Superior temporal gyrus (tissue), 1 donor: ENCODE data around the gene ITM2A.

Experiments
- DNase-seq: peaks from one replicate; pipeline ENCODE4 v3.0.0-alpha.2; 2016; ENCODE audit errors: extremely low spot score

ITM2A gene

DNA sequence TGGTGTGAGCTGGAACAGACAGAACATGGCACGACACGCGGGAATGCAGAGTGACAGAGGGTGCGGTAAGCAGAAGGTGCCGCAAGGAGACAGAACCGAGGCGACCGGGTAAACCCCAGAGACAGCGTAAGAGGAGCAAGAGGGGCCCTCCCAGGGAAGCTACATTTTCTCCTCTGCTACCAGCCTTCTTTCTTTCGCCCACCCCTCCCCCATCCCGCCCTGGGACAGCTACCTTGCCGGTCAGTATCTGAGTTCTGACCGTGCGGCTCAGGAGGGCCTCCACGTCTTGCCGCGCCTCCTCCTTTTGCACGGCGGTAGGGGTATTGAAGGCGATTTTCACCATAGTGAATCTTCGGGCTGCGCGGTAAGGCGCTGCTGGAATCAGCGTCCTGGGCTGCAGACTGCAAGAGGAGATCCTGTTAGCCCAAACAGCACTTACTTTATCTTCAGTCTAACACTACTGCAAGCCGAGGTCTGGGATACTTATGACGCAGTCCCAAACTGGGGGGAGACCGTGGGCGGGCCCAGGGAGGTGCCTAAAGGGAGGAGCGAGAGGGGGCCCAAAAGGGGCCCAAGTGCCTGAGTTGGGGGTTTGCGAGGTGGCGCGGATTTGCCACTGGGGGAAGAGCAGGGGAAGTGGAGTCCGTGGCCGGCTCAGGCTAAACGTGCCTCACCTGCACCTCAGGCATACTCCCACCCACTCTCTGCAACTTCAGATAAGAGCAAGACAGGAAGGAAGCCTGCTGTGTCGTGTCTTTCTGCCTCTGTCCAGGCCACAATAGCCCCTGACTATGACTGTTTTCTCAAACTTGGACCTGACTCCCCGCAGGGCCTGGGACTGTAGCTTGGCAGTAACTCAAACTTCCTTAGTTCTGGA, at the start of gene ITM2A:
TSS of gene ITM2A (minus strand) at position 462 of the 877 bp plus-strand sequence. CDS start at position 343, 119 bp downstream.
- peak; percentile 11 for DNase-seq

GRCh38 chrX:79415056-79415455, 47.9 kb upstream of the ITM2A start:
- no peak for DNase-seq

DNA sequence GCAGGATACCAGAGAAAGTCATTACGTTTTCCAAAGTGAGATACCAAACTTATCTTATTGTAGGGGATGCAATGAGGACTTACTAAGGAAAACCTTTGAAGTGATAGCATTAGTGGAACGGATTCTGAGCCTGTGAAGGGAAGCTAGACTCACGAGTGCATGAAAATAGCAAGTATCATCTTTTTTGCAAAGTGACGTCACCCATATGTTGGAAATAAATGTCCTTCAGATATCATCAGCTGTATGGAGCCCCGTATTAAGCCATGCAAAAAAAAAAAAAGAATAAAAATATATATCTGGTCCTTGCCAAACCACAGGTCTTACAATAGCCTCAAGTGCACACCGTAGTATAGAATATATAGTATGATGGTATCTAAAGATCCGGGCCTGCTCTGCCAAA, 46.8 kb upstream of the ITM2A start:
- no peak for DNase-seq

DNA sequence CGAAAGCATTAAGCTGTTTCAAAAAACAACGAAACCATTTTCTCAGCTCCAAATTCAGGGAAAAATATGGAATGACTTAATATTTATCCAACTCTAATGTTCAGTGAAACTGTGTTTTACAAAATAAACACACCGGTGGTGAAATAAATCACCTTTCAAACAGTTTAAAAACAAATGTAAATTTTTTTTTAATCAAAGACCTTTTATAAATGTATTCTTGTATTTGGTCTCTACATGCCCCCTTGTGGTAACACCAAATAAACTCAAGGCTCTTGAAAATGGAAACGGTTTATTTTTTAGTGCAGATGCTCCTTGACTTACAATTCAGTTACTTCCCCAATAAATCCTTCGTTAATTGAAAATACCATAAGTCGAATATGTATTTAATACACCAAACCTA, 45.8 kb upstream of the ITM2A start:
- DNase-seq, result peak; percentile 51

DNA sequence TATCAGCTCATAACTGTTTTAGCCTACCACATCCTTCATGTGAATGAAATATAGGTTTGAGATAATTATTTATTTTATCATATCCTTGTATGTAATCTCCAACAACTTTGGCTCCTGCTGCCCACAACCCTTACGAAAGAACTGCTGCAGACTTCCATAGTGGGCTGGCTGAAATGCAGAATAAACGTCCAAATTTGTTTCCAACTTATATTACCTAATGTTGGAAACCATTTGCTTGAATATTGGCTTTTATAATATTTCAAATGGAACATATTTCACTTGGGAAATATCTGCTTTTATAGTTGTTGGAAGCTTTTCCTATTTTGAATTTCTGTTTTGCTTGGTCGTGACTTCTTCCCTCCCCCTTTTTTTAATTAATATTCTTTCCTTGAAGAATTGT, 45.0 kb upstream of the ITM2A start:
- no peak for DNase-seq

GRCh38 chrX:79409657-79410056, 42.5 kb upstream of the ITM2A start:
- no peak for DNase-seq

DNA sequence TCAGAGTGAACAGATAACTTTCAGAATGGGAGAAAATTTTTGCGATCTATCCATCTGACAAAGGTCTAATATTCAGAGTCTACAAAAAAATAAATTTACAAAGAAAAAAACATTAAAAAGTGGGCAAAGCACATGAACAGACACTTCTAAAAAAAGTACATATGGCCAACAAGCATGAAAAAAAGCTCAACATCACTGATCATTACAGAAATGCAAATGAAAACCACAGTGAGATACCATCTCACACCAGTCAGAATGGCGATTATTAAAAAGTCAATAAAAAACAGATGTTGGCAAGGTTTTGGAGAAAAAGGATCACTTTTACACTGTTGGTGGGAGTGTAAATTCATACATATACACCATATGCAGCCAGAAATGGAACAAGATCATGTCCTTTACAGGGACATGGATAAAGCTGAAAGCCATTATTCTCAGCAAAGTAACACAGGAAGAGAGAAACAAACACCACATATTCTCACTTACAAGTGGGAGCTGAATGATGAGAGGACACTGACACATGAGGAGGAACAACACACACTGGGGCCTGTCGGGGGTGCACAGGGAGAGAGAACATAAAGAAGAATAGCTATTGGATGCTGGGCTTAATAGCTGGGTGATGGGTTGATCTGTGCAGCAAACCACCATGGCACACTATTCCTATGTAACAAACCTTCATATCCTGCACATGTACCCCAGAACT, 41.6 kb upstream of the ITM2A start:
- no peak for DNase-seq

DNA sequence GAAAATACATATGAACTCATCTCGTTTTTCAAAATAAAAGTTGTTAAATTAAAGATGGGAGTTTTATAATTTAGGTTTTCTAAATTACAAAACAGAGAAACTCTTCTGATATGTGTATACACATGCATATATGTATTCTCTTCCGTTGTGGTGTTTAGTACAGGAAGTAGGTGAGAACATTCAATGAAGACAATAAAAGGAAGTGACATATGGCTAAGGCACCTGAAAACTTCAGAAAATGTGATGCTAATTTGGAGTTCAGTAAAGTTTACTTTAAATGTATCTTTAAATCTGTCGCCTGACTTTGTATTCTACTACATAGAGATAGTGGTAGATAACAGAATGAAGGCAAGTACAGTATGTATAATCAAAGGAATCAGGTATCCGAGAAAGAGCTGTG, 33.5 kb upstream of the ITM2A start:
- no peak for DNase-seq

GRCh38 chrX:79375340-79375739, 8.2 kb upstream of the ITM2A start:
- DNase-seq, result no peak

DNA sequence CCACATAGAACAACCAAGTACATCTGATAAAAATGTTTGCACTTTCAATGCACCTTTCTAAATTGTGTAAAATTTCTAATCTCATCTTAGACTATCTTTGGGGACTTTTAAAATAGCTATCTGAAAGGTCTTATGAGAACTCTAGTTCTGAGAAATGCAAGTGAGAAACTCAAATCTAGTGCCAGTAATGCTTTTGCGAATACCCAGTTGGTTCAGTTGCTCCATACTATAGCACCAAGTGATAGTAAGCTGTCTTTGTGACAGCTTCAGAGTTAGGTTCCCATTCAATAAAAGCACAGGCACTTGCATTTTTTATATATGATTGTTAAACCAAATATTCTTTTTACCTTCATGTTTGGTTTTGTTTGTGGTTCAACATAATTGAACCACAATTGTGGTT, 4.5 kb upstream of the ITM2A start:
- DNase-seq, result no peak

GRCh38 chrX:79371101-79371500, 4.0 kb upstream of the ITM2A start:
- DNase-seq, result peak; percentile 8

DNA sequence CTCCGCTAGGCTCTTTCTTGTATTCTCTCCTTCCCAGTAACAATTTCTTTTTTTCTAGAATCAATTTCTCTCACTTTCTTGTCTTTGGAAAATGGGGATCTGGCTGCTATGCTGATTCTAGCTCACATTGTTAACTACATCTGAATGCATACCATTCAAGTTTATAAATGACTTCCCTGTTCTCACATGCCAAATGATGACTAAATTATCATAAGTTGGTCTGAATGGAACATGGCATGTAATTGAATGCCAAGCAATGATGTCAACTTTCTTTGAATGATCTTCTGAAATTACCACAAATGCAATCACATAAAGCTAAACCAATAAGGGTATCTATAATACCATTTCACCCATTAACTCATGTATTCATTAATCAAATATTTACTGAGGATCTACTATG, 2.7 kb upstream of the ITM2A start:
- DNase-seq, result peak; percentile 45

DNA sequence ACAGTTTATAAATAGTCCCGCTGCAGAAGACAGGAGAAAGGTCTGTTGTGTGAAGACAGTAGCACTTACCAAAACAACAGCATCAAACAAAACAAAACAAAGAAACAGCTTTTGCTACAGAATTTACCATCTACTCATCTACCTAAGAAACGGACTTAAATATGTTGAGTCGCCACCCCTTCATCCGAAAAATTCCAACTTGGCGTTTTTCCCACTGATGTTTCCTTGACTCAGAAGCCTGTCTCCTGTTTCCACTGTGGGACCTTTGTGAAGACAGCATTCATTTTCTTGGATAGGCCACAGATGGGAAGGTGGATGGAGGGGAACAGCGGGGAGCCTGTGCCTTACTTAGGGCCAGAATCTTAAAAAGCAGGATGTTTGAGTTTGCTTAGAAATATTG, 1.3 kb upstream of the ITM2A start:
- DNase-seq, result peak; percentile 6

DNA sequence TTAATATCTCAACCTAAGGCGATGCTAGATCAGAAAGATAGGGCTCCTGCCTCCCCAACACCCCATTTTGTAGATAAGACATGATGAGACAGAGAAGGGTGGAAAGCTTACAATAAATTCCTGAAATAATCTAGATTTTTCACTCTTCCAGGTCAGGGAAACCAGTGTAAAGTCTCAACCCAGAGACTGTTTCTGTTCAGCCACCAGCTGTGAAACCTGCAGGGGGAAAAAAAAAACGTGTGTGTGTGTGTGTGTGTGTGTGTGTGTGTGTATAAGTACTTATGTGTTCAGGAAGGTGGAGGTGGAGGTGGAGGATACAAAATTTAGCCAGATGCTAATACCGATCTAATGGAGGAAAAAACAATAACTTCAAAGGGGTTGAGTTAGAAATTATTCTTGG, 773 bp upstream of the ITM2A start:
- no peak for DNase-seq

- DNase-seq, result no peak
Measured at GRCh38 chrX:79366556-79366872, 620 bp downstream of the ITM2A start.

DNA sequence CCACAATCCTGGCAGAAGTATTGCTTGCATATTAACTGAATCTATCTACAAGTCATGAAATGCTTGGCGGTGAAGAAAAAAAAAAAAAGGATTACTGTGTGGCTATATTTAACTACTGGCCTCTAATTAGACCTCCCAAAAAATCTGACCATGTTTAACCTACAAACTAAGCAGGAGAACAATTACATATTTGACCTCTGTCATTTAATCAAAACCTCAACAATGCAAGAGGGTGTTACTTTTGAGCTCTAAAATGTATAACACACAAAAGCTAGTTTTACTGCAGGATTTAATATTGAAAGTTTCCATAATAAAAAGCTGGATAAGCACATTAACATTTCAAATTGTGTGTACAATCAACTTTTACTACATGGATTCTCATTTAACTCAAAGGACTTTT, 1.5 kb downstream of the ITM2A start:
- no peak for DNase-seq

DNA sequence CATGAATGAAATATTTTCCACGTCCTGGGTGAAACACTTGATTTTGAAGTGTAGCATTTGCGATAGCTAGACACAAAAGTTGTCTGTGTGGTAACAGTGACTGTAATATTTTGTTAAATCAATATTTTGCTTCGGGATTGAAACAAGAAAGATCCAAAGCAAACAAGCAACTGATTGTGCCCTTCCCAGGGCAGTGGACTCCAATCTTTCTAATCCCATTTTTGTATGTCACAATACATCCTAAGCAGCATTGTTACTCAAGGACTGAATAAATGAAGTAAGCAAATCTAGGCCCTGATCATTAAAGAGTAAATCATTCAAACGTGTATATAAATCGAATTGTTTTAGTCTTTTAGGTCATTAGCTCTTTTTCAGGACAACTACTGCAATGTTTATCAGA, 2.8 kb downstream of the ITM2A start:
- DNase-seq, result peak; percentile 7

DNA sequence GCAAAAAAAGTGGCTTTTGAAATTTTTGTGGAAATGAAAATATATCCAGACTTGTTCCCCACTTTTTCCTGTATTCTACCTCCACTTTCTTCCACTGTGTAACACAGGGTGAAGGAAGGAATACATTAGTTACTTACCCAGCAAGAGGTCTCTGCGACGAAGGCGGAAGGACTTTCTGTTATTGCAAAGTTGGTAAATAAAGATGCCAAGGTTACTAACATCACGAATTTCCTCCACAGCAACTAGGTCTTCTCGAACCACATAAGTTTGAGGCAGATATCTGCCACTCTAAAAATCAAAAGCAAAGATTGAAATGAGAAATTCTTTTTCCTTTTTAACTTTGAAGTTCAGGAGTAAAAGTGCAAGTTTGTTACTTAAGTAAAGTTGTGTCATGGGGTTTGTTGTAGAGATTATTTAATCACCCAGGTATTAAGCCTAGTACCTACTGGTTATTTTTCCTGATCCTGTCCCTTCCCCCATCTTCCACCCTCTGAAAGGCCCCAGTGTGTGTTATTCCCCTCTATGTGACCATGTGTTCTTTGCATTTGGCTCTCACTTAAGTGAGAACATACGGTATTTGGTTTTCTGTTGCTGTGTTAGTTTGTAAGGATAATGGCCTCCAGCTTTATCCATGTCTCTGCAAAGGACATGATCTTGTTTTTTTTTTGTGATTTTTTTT, 5.8 kb downstream of the ITM2A start:
- DNase-seq, result no peak

GRCh38 chrX:79336869-79337815, 30.0 kb downstream of the ITM2A start:
- no peak for DNase-seq

- DNase-seq, result no peak
Measured at GRCh38 chrX:79330022-79330421, 37.1 kb downstream of the ITM2A start.

DNA sequence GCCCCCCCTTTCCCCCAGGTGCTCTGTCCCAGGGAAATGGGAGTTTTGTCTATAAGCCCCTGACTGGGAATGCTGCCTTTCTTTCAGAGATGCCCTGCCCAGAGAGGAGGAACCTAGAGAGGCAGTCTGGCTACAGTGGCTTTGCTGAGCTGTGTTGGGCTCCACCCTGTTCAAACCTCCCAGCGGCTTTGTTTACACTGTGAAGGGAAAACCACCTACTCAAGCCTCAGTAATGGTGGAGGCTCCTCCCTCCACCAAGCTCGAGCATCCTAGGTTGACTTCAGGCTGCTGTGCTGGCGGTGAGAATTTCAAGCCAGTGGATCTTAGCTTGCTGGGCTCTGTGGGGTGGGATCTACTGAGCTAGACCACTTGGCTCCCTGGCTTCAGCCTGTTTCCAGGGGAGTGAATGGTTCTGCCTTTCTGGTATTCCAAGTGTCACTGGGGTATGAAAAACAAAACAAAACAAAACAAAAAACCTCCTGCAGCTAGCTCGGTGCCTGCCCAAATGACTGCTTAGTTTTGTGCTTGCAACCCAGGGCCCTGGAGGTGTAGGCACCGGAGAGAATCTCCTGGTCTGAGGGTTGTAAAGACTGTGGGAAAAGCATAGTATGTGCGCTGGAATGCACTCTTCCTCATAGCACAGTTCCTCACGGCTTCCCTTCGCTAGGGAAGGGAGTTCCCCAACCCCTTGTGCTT, 41.7 kb downstream of the ITM2A start:
- no peak for DNase-seq
